Right forelimb (tissue), 1 donor: Measurements from ENCODE around the gene SLC22A1.
"Not testable (repeated sequence)": the region's sequence is repeated elsewhere in the genome, so short reads cannot be mapped to it uniquely, and the experiment has no call there.

Source experiments
- DNase-seq: peaks from one replicate; pipeline ENCODE4 v3.0.0-alpha.2; 2018

Gene SLC22A1

DNA sequence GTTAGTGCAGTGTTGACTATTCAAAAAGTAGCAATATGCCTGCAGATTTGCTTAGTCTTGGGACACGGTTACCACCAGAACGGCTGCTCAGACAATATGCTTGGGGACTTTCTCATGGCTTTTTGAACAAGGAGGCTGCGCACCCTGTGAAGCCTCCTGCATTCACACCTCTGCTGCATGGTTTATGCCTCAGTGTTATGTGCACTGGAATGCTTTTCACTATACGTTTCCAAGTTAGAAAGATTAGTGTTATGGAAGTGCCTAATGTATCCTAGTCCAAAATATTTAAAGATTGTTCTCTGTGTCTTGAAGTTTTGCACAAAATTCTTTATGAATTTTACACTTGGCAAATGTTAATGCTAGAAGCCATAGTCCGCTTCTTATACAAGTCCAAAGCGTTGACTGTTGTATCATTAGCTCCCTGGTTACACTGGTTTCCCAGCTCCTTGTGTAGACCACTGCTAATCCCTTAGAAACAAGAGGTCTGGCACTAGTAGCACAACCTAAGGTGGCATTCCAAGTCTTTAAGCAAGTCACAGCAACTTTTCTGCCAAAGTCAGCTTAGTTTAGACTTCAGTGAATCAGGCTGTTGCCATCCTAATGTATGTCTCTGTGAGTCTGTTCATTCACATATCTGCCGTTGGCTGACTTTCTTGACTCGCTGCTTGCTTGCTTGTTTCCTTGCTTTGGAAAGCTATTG lies 26.3 kb upstream of the SLC22A1 start:
- DNase-seq = no peak

DNA sequence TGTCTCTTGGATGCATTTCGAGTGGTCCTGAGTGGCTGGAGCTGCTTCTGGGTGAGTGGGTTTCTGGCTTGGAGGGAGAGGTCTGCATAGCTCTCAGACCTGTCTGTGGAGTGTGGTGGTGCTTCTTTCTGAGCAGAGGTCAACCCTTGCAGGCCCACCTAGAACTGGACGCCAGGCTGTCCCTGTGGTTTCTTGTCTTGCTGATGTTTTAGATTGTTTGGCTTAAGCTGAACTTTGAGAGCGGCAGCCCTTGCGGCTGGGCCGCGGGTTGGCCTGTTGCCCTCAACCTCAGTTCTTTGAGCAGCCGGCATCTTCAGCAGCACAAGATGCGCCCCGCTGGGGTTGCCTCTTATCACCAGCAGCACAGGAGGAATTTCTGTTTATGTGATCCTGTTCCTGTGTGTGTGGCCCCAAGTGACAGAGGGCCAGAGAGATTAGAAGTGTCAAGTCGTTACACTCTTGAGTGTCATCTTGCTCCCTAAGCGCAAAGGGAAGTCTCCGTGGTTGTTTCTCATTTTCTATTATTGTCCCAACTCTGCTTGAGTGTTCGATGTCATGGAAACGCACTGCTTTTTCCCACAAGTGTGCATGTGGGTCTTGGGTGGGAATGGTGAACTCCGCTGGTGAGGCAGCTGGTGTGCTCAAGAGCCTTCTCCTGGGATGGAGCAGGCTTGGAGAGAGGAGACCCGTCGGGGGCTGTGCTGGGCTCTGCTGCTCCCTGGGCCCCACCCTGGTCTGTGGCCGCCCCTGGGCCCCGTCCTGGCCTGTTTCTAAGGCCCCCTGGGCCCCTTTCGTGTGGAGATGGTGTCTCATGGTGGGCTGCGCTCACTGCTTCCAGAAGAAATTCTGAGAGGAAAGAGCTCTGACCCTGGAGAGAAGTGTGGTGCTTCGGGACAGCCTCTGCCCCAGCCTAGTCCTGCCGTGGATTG lies 20.1 kb upstream of the SLC22A1 start:
- peak; percentile 54 for DNase-seq

DNA sequence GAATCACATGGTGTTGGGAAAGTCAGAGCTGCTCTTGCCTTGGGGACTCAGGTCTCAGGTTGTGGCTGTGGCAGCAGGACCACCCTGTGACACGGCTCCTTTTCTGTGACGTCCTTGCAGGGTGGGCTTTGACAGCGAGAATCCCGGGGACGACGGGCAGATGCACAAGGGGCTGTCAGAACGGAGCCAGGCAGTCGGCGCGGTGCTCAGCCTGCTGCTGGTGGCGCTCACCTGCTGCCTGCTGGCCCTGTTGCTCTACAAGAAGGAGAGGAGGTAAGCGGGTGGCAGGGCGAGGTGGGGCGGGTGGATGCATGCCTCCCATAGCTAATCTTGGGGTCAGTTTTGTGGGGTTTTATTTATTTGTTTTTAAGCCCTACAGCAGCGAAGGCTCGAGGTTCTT lies 19.2 kb upstream of the SLC22A1 start:
- peak; percentile 33 for DNase-seq

DNA sequence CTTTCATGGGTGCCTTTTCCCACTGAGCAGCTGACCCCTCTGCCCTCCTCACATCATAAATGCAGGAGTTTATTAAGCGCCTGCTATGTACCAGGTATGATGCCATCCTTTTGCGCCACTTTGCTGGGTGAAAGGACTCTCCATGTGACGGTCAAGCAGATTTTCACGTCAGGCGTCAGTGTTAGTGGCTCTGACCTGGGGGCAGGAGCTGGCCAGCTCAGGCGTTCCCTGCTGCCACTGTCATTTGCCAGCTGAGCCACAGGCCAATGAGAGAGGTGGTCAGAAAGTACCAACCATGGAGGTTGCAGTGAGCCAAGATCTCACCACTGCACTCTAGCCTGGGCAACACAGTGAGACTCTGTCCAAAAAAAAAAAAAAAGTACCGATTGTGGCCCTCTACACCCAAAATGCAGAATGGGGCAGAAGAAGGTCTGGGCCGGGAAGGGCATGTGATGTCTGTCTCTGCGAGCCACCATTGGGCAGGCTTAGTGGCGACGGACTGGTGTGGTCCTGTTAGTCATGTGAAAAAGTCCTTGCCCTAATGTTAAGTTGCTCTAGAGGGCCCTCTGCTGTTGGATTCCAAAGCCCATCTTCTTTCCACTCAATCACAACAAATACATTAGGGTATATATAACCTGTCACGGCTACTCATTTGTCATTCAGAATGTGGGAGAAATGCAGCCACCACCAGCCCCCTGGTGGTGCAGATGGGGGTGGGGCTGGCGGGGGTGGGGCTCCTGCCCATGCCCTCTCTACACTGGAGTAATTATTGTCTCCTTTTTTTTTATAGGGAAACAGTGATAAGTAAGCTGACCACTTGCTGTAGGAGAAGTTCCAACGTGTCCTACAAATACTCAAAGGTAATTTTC lies 18.4 kb upstream of the SLC22A1 start:
- no peak for DNase-seq

DNA sequence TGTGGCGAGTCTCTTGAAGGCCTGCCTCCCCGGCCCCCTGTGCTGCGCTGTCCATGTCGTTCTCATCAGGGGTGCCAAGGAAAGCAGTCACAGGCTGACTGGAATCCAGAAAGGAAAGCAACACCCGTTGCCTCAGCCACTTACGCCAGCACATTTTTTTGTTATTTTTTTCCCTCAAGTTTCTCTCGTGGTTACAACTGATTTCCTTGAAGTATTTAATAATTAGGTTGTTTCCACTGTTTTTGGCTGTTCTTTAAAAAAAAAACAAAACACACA lies 17.9 kb upstream of the SLC22A1 start:
- no peak for DNase-seq

DNA sequence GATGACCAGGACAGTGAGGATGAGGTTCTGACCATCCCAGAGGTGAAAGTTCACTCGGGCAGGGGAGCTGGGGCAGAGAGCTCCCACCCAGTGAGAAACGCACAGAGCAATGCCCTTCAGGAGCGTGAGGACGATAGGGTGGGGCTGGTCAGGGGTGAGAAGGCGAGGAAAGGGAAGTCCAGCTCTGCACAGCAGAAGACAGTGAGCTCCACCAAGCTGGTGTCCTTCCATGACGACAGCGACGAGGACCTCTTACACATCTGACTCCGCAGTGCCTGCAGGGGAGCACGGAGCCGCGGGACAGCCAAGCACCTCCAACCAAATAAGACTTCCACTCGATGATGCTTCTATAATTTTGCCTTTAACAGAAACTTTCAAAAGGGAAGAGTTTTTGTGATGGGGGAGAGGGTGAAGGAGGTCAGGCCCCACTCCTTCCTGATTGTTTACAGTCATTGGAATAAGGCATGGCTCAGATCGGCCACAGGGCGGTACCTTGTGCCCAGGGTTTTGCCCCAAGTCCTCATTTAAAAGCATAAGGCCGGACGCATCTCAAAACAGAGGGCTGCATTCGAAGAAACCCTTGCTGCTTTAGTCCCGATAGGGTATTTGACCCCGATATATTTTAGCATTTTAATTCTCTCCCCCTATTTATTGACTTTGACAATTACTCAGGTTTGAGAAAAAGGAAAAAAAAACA lies 16.6 kb upstream of the SLC22A1 start:
- no peak for DNase-seq

DNA sequence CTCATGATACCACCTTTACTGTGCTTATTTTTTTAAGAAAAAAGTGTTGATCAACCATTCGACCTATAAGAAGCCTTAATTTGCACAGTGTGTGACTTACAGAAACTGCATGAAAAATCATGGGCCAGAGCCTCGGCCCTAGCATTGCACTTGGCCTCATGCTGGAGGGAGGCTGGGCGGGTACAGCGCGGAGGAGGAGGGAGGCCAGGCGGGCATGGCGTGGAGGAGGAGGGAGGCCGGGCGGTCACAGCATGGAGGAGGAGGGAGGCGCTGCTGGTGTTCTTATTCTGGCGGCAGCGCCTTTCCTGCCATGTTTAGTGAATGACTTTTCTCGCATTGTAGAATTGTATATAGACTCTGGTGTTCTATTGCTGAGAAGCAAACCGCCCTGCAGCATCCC lies 15.6 kb upstream of the SLC22A1 start:
- DNase-seq = no peak

DNA sequence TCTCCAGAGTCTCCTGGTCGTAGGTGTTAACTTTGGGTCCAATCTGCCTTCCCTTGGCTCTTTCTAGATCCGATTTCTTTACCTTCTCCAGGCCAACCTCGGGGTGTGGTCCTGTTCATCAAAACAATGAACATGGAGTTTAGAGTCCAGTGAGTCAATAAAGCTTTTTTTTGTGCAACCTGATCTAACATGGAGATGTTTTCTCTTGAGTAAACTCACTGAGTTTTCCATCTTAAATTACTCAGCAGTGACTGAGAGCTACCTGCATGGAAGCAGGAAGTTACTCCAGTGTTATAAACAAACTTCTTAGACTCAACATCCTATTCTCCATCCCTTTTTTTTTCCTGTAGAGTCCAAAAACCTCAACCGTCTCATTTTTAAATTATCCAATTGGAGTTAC lies 14.9 kb upstream of the SLC22A1 start:
- DNase-seq = no peak

DNA sequence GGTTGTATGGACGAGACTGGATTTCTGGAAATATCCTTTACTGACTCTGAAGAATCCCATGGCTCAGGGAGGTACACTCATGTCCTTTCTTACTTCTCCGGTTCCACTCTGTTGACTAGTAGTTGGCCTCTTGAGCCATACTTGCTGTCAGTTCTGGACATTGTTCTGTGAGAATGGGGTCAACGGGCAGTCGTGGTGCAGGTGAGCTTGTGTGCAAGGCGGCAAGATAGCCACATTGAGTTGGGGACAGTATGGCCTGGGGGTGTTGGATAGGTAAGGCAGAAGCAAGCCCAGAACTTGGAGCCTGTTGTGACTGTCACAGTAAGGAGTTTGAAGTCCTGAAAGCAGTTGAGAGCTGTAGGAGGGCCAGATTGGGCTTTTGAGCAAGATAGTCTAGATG lies 13.5 kb upstream of the SLC22A1 start:
- no peak for DNase-seq

DNA sequence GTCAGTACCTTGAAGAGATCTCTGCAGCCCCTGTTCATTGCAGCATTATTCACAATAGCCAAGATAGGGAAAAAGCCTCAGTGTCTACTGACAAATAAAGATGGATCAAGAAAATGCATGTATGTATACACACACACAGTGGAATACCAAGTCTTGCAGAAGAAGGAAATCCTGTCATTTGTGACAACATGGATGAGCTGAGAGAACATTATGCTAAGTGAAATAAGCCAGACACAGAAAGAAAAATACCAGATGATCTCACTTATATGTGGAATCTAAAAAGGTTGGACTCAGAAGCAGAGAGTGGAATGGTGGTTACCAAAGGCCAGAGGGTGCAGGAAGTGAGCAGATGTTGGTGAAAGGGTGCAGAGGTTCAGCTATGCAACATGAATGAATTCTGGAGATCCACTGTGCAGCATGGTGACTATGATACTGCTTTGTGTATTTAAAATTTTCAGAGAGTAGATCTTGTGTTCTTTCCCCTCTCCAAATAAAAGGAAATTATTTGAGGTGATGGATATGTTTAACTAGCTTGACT lies 11.0 kb upstream of the SLC22A1 start:
- DNase-seq = no peak

DNA sequence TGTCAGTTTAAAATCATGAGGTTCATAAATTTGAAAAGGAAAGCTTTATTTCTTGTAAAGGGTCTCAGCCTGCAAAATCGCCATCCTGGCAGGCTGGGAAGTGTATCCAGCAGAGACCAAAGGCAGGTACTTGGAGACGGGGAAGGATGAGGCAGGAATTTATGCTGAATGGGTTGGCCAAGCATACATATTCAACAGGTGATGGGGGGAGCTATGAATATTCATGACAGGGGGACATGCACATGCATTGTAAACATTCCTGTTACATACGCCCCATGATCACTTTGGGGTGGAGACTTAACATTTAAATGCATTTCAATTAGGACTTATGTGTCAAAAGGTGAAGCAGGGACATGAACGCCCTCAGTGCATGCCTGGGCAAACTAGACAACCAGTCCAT lies 9.8 kb upstream of the SLC22A1 start:
- no peak for DNase-seq

DNA sequence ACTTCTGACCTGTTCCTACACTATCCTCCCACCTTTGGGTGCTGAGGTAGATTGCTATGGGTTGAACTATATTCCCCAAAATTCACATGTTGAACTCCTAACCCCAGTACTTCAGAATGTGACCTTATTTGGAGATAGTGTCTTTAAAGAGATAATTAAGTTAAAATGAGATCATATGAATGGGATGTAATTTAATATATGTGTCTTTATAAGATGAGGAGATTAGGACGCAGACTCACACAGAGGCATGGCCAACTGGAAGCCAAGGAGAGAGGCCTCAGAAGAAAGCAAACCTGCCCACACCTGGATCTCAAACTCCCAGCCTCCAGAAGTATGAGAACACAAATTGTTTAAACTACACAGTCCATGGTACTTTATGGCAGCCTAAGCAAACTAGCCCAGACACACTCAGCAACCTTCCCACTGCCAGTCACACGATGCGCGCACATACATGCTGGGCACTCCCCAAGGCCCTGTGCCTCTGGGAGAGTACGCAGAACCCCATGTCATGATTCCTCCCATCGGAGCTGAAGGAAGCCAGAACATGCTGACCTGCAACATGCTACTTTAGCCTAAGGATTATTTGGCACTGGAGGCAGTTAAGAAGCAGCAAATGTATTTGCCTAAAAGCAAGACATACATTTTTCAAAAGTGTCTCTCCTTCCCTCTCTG lies 8.9 kb upstream of the SLC22A1 start:
- DNase-seq = no peak

DNA sequence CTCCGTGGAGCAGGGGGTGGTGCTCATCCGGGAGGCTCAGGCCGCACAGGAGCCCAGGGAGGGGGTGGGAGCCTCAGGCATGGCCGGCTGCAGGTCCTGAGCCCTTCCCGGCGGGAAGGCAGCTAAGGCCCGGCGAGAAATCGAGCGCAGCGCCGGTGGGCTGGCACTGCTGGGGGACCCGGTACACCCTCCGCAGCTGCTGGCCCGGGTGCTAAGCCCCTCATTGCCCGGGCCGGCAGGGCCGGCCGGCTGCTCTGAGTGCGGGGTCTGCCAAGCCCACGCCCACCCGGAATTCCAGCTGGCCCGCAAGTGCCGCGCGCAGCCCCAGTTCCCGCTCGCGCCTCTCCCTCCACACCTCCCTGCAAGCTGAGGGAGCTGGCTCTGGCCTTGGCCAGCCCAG lies 7.1 kb upstream of the SLC22A1 start:
- DNase-seq = not testable (repeated sequence)

DNA sequence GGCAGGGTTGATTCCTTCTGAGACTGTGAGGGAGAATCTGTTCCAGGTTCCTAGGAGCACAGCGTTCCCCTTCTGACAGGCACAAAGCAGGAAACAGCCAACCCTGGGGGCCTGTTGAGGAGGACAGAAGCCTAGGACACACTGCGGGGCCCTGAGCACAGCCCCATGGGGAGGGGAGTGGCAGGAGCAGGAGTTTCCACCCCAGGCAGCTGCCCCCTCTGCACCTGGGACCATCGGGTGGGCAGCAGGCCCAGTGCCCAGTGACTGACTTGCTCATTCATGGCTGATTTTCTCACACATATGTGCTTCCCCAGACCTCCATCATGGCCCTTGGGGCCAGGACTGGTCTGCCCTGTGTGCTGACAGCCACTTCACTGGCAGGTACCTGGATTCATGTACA lies 6.2 kb upstream of the SLC22A1 start:
- DNase-seq = no peak

DNA sequence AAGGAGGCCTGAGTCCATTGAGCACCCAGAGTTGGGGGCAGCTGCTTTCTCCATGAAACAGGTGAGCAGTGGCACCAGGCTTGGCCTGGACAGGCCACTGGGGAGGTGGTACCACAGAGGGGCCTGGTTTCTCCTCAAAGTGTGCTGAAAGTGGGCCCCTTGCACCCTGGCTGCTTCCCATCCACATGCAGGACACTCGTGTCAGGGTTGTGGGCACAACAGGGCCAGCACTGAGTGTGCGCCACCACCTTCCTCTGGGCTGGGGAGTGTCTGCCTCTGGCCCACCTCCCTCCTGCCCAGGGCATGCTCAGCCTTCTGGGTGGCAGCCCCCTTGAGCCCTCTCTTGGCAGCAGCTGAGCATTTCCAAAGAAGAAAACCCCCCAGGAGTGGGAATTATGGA lies 5.2 kb upstream of the SLC22A1 start:
- DNase-seq = no peak

DNA sequence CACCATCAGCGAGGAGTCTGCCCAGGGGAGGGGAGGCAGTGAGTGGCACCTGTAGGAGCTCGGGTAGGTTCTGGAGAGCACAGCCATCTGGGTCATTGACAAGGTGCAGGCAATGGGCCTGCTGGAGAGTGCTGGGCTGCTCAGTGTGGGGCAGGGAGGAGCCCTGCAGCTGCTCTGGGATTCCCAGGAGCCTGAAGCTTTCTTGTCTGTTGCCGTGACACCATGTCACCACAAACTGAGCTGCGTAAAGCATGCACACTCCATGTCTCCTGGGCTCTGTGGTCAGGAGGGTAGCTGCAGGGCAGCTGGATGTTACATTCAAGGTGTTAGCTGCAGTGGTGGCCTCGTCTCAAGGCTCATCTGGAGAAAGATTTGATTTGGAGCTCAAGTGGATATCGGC lies 4.5 kb upstream of the SLC22A1 start:
- no peak for DNase-seq

DNA sequence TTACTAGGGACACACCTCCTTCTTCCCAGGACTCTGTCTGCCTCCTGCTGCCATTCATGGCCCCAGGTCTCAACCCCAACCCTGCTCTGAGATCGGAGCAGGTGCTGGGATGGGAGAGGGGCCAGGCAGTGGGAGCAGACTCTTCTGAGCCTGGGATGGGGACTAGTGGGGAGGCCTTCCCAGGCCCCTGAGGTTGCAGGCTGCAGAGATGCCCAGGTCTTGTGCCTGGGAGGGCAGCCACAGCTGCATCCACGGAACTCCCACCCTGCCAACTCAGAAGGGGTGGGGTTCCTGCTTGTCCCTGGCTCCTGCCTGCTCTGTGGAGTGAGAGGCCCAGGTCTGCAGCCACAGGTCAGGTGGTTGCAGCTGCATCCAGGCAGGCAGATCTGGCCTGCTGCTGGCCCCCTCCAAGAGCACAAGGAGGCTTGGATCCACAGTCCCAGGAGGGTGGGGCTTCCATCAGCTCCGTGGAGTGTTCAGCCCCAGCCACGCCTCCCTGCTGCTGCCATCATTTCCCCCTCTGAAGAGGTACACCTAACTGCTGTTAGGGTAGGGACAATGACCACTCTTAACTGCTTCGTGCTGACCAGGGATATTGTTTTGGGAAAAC lies 2.9 kb upstream of the SLC22A1 start:
- DNase-seq = no peak

DNA sequence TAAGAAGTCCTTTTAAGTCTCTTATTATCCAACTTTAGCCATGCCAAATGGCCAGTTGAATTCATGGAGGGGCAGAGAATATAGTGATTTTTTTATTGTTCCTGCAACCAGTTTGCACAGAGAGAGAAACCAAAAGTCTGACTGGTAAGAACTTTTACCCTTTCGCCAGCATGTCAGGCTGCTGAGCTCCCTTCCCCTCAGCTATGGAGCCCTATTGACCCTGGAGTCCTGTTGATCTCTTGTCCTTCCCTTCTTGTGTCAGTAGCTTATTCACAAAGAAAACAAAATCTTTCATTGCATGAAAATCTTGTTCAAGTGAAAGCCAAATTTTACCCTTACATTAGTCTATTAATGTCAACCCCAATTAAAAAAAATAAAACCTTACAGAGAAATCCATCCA lies 1.5 kb upstream of the SLC22A1 start:
- DNase-seq = no peak

DNA sequence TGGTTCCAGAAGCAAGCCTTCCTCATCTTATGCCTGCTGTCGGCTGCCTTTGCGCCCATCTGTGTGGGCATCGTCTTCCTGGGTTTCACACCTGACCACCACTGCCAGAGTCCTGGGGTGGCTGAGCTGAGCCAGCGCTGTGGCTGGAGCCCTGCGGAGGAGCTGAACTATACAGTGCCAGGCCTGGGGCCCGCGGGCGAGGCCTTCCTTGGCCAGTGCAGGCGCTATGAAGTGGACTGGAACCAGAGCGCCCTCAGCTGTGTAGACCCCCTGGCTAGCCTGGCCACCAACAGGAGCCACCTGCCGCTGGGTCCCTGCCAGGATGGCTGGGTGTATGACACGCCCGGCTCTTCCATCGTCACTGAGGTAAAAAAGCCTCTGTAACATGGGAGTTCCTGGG lies 366 bp downstream of the SLC22A1 start:
- DNase-seq = no peak

DNA sequence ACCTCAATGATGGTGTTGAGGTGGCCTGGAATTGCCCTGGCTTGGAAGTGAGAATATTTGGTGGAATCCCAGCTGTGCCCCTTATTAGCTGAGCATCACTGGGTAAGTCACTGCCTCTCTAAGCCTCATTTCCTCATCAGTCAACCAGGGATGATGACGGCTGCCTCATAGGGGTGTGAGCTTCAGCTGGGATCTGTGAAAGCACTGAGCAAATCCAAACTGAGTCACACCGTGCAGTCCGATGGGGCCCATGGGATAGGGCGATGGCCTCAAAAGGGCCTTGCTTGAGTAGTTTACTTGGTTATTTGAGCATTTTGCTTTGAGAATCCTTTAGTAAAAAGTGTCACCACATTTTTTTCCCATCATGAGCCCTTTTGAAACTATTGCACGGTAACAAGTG lies 1.1 kb downstream of the SLC22A1 start:
- DNase-seq = no peak

DNA sequence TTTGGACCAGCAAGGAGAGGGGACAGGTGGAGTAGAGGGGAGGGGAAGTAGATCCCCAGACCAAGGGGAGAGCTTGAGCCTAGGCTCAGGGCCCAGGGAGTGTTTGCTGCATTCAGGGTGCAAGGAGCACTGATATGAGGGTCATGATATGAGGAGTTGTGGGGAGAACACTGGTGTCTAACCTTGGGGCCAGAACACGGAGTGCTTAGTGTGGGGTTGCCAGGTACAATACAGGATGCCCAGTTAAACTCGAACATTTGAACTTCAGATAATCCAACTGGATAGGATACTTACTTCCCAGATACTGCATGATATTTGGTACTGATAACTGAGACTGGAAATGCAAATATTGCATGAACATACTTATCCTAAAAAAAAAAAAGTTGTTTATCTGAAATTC lies 2.4 kb downstream of the SLC22A1 start:
- DNase-seq = no peak

DNA sequence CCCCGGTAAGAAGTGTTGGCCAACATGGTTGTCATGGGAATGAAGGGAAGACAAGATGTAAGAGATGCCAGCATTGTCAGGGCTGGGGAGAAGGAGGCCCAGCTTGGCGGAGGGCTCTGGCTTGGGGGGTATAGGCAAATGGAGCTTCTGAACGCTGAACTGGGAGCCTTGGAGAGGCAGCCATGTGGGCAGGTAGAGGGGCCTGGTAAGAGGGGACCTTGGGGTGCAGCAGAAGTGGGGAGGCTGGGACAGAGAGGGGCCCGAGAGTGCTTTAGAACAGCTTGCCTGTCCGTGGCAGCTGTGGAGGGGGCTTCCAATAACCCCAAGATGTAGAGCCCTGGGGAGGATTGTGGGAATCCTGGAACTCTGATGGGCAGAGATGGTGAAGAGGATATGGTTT lies 3.0 kb downstream of the SLC22A1 start:
- no peak for DNase-seq
